ENCODE measurements around the gene C5orf24.

GRCh38 chr5:134819407-134819963 is 26.3 kb upstream of the C5orf24 start:
- TF ChIP-seq CTCF (IDR thresholded peaks at IDR 0.05) (no peak), POLR2A (IDR thresholded peaks at IDR 0.05) (no peak)

Measured in uterus (tissue), 2 donors.